ENCODE results near the gene TMEM8B. TPM values are rescaled to one million over a fixed set of nuclear protein-coding genes. Genes with fewer than 3 reads are reported as not detected.

The TMEM8B gene
- polyA plus RNA-seq, 1 donor (not counting 4 experiments of a cell fraction or from before 2014, with no cell fraction given), result 1.3 TPM

DNA sequence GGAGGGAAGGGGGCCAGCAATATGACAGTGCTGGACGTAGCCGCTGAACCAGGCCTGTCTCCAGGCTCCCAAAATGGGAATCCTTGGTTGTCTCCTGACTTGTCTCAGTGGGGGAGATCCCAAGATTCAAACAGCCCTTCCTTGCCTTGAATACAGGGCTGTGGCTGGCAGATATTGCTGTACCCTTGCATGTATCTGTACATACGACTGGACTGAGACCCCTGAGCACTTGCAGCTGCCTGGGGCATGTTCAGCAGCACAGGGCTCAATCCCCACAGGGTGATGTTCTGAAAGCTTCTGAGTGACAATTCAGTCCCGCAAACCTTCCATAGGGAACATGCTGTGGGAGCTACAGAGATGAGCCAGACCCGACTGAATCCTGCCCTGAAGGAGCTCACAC is 27.9 kb downstream of the TMEM8B start:
- no peak overlapping the region for H3K9ac ChIP-seq (ENCODE audit: control insufficient read depth, extremely low read depth, insufficient read depth, low read length)
- H3K36me3 ChIP-seq (ENCODE audit: control insufficient read depth in 2 of 2, extremely low read depth in 1 of 2, insufficient read depth in 2 of 2, low read length in 2 of 2), result no peaks in the 10 kb centered on the region
- no peak overlapping the region for H2AFZ ChIP-seq (ENCODE audit: control insufficient read depth, low read length)
- H3K27ac ChIP-seq (ENCODE audit: control insufficient read depth, insufficient read depth, low read length), result no peak overlapping the region
- H3K9me3 ChIP-seq (ENCODE audit: control insufficient read depth, low read depth, low read length), result no peaks in the 10 kb centered on the region
- DNase-seq (ENCODE audit: low read depth, low spot score) (no peak), FAIRE-seq (no peak)
- H3K4me3 ChIP-seq (ENCODE audit: control insufficient read depth in 2 of 3, extremely low read depth in 1 of 3, insufficient read depth in 2 of 3, low read depth in 1 of 3, low read length in 3 of 3), result no peak overlapping the region
- H3K9me1 ChIP-seq (ENCODE audit: control insufficient read depth, extremely low read depth, insufficient read depth, low read length), result no peaks in the 10 kb centered on the region
- no peaks in the 10 kb centered on the region for H4K20me1 ChIP-seq (ENCODE audit: control insufficient read depth, extremely low read depth, insufficient read depth, low read length)
- H3K79me2 ChIP-seq (ENCODE audit: control insufficient read depth, insufficient read depth, low read length), result no peaks in the 10 kb centered on the region
- no peak for TF ChIP-seq EZH2 (IDR thresholded peaks at IDR 0.05; ENCODE audit: low read length)
- TF ChIP-seq, protein P1, sequence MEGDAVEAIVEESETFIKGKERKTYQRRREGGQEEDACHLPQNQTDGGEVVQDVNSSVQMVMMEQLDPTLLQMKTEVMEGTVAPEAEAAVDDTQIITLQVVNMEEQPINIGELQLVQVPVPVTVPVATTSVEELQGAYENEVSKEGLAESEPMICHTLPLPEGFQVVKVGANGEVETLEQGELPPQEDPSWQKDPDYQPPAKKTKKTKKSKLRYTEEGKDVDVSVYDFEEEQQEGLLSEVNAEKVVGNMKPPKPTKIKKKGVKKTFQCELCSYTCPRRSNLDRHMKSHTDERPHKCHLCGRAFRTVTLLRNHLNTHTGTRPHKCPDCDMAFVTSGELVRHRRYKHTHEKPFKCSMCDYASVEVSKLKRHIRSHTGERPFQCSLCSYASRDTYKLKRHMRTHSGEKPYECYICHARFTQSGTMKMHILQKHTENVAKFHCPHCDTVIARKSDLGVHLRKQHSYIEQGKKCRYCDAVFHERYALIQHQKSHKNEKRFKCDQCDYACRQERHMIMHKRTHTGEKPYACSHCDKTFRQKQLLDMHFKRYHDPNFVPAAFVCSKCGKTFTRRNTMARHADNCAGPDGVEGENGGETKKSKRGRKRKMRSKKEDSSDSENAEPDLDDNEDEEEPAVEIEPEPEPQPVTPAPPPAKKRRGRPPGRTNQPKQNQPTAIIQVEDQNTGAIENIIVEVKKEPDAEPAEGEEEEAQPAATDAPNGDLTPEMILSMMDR (optimal IDR thresholded peaks at IDR 0.05 in 1 of 3, IDR thresholded peaks at IDR 0.05 in 1 of 3, conservative IDR thresholded peaks at IDR 0.05 in 1 of 3; ENCODE audit: extremely low read depth in 1 of 3, insufficient read depth in 2 of 3, low read length in 3 of 3), result no peak
- dilution Hi-C loops (cut with MboI; ENCODE audit: extremely low pct_ligation_motif_present, low sequenced_read_pairs), result no loop called here
- H3K4me1 ChIP-seq (ENCODE audit: control insufficient read depth, extremely low read depth, insufficient read depth, low read length), result no peaks in the 10 kb centered on the region
- H3K4me2 ChIP-seq (ENCODE audit: control insufficient read depth, extremely low read depth, insufficient read depth, low read depth, low read length), result no peak overlapping the region
- H3K27me3 ChIP-seq (ENCODE audit: control insufficient read depth, extremely low read depth, insufficient read depth, low read length), result peaks cover 17% of the 10 kb centered on the region

DNA sequence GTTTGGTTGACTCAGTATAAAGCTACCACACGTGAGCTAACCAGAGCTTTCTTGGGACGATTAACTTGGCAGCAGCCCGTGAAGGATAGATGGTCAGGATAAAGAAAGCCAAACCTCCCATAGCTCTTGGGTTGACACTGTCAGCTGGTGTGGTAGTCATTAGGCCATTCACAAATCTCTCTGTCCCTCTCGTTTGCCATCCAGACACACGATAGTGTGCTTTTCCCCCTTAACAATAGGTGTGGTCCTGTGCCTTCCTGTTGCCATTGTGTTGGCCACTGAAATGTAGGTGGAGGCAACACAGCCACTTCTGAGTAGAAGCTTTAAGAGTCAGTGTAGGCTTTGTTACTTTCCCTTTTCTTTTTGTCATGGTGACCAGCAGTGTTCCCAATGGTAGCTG is 29.4 kb downstream of the TMEM8B start:
- TF ChIP-seq EZH2 (IDR thresholded peaks at IDR 0.05; ENCODE audit: low read length), result no peak
- TF ChIP-seq, protein P1 (optimal IDR thresholded peaks at IDR 0.05 in 1 of 3, IDR thresholded peaks at IDR 0.05 in 1 of 3, conservative IDR thresholded peaks at IDR 0.05 in 1 of 3; ENCODE audit: extremely low read depth in 1 of 3, insufficient read depth in 2 of 3, low read length in 3 of 3), result no peak
- no peaks in the 10 kb centered on the region for H3K79me2 ChIP-seq (ENCODE audit: control insufficient read depth, insufficient read depth, low read length)
- no peak overlapping the region for H3K4me2 ChIP-seq (ENCODE audit: control insufficient read depth, extremely low read depth, insufficient read depth, low read depth, low read length)
- H4K20me1 ChIP-seq (ENCODE audit: control insufficient read depth, extremely low read depth, insufficient read depth, low read length), result no peaks in the 10 kb centered on the region
- H3K36me3 ChIP-seq (ENCODE audit: control insufficient read depth in 2 of 2, extremely low read depth in 1 of 2, insufficient read depth in 2 of 2, low read length in 2 of 2), result no peaks in the 10 kb centered on the region
- FAIRE-seq (no peak), DNase-seq (ENCODE audit: low read depth, low spot score) (no peak)
- no peak overlapping the region for H3K27ac ChIP-seq (ENCODE audit: control insufficient read depth, insufficient read depth, low read length)
- H3K9me3 ChIP-seq (ENCODE audit: control insufficient read depth, low read depth, low read length), result no peaks in the 10 kb centered on the region
- no peak overlapping the region for H3K4me3 ChIP-seq (ENCODE audit: control insufficient read depth in 2 of 3, extremely low read depth in 1 of 3, insufficient read depth in 2 of 3, low read depth in 1 of 3, low read length in 3 of 3)
- peaks cover 17% of the 10 kb centered on the region for H3K27me3 ChIP-seq (ENCODE audit: control insufficient read depth, extremely low read depth, insufficient read depth, low read length)
- dilution Hi-C loops (cut with MboI; ENCODE audit: extremely low pct_ligation_motif_present, low sequenced_read_pairs), result no loop called here
- H2AFZ ChIP-seq (ENCODE audit: control insufficient read depth, low read length), result no peak overlapping the region
- no peak overlapping the region for H3K9ac ChIP-seq (ENCODE audit: control insufficient read depth, extremely low read depth, insufficient read depth, low read length)
- H3K9me1 ChIP-seq (ENCODE audit: control insufficient read depth, extremely low read depth, insufficient read depth, low read length), result no peaks in the 10 kb centered on the region
- no peaks in the 10 kb centered on the region for H3K4me1 ChIP-seq (ENCODE audit: control insufficient read depth, extremely low read depth, insufficient read depth, low read length)
